A549 (cell line): ENCODE data around the gene CCND2. TPM values are rescaled to one million over a fixed set of nuclear protein-coding genes. Genes with fewer than 3 reads are reported as not detected.

Source experiments
- ATAC-seq, 2 experiments: fragments of 200-7000 bp in 1 of 2; fragments of >200 bp in 1 of 2; cut with Nextera tagmentation in 1 of 2; cut with Tn5 transposase in 1 of 2; 3 replicates each; pipeline versions ENCODE4 v1.8.0 to v1.9.1; 2018 to 2020; ENCODE audit warnings: mild to moderate bottlenecking in 1 of 2, moderate library complexity in 1 of 2
- CTCF ChIA-PET: fragments of 300-600 bp; sonication (Branson Sonifier 250); formaldehyde crosslinking; extraction: SDS; loops from one replicate; lab custom pipeline; 2021; ENCODE audit warnings: antibody characterized with exemption, inconsistent platforms; lab: Yijun Ruan, JAX
- POLR2A ChIA-PET: fragments of 350-600 bp; formaldehyde crosslinking; extraction: SDS; loops from one replicate; lab custom pipeline; 2021; ENCODE audit warnings: antibody characterized with exemption, inconsistent platforms; lab: Yijun Ruan, JAX
- DNase-seq, 2 experiments: peaks; one replicate each; pipeline versions ENCODE4 v3.0.0 to v3.0.0-alpha.2; 2011 to 2016; ENCODE audit warnings: low read depth in 1 of 2, low spot score in 1 of 2
- FAIRE-seq: peaks from 2 replicates; lab custom pipeline; 2011; peaks lifted over from hg19 to GRCh38; lab: Jason Lieb, UNC
- H3K27ac ChIP-seq, 2 experiments: fragments of >200 bp; sonication (Bioruptor Twin); formaldehyde crosslinking; 3 replicates each; pipeline ENCODE4 v1.5.1; 2016 to 2017
- H3K4me1 ChIP-seq: fragments of >200 bp; sonication (Bioruptor Twin); formaldehyde crosslinking; 3 replicates; pipeline ENCODE4 v1.6.1; 2016
- H3K4me2 ChIP-seq: fragments of >200 bp; sonication (Bioruptor Twin); formaldehyde crosslinking; 3 replicates; pipeline ENCODE4 v1.6.1; 2016
- H3K4me3 ChIP-seq: fragments of >200 bp; sonication (Bioruptor Twin); formaldehyde crosslinking; 3 replicates; pipeline ENCODE4 v1.5.1; 2016
- H3K9me3 ChIP-seq: fragments of >200 bp; sonication (Bioruptor Twin); formaldehyde crosslinking; 3 replicates; pipeline ENCODE4 v1.6.1; 2016
- BHLHE40 ChIP-seq: IDR thresholded peaks from 2 replicates; pipeline ENCODE4 v1.6.1; 2012; ENCODE audit warnings: low read depth, low read length, inconsistent platforms
- CBX2 ChIP-seq: fragments of 200-600 bp; sonication (generic); IDR thresholded peaks from 2 replicates; pipeline ENCODE4 v1.6.1; 2016; ENCODE audit warnings: low read depth, mild to moderate bottlenecking, borderline replicate concordance
- CBX8 ChIP-seq: fragments of 200-600 bp; sonication (generic); IDR thresholded peaks from 2 replicates; pipeline ENCODE4 v1.6.1; 2016
- CEBPB ChIP-seq, 2 experiments: fragments of >200 bp in 1 of 2; sonication (Bioruptor Twin) in 1 of 2; formaldehyde crosslinking in 1 of 2; IDR thresholded peaks; 2 replicates each; pipeline ENCODE4 v1.6.1; 2012 to 2016
- CHD4 ChIP-seq: fragments of 200-600 bp; sonication (generic); IDR thresholded peaks from 2 replicates; pipeline ENCODE4 v1.6.1; 2016; ENCODE audit warnings: antibody characterized with exemption, mild to moderate bottlenecking, borderline replicate concordance
- EHMT2 ChIP-seq: fragments of 200-600 bp; sonication (generic); IDR thresholded peaks from 2 replicates; pipeline ENCODE4 v1.6.1; 2016; ENCODE audit warnings: antibody characterized with exemption, low read depth, mild to moderate bottlenecking, moderate library complexity
- ESRRA ChIP-seq: fragments of 150-350 bp; IDR thresholded peaks from 2 replicates; pipeline ENCODE4 v1.6.1; 2014; ENCODE audit warnings: mild to moderate bottlenecking, low read length, borderline replicate concordance
- FOSB ChIP-seq: fragments of 250-450 bp; sonication (Bioruptor Pico); IDR thresholded peaks from 2 replicates; pipeline ENCODE4 v1.5.0; 2020; ENCODE audit warnings: mild to moderate bottlenecking, moderate library complexity
- FOSL2 ChIP-seq, 2 experiments: fragments of 450-650 bp in 1 of 2; fragments of >200 bp in 1 of 2; sonication (Bioruptor Twin) in 1 of 2; formaldehyde crosslinking; IDR thresholded peaks; 2 replicates each; pipeline versions ENCODE4 v1.5.0 to v1.6.1; 2016 to 2020; ENCODE audit warnings: mild to moderate bottlenecking in 1 of 2, moderate library complexity in 1 of 2
- GATA3 ChIP-seq: IDR thresholded peaks from 2 replicates; pipeline ENCODE4 v1.6.1; 2012; ENCODE audit warnings: borderline replicate concordance
- HEYL ChIP-seq: fragments of 250-450 bp; sonication (Bioruptor Pico); IDR thresholded peaks from 2 replicates; pipeline ENCODE4 v1.8.0; 2021; ENCODE audit warnings: mild to moderate bottlenecking, moderate library complexity
- HMGXB4 ChIP-seq: fragments of 250-450 bp; sonication (Bioruptor Pico); IDR thresholded peaks from 2 replicates; pipeline ENCODE4 v1.5.0; 2021; ENCODE audit warnings: mild to moderate bottlenecking, moderate library complexity, borderline replicate concordance
- HOXA7 ChIP-seq: fragments of 250-450 bp; sonication (Bioruptor Pico); IDR thresholded peaks from 2 replicates; pipeline ENCODE4 v1.5.0; 2020; ENCODE audit warnings: mild to moderate bottlenecking, moderate library complexity
- HOXB5 ChIP-seq: fragments of 250-450 bp; sonication (Bioruptor Pico); IDR thresholded peaks from 2 replicates; pipeline ENCODE4 v1.5.0; 2020; ENCODE audit warnings: mild to moderate bottlenecking, moderate library complexity
- KDM1A ChIP-seq: fragments of 200-600 bp; sonication (generic); IDR thresholded peaks from 2 replicates; pipeline ENCODE4 v1.6.1; 2016; ENCODE audit warnings: low read depth, mild to moderate bottlenecking
- MAX ChIP-seq: IDR thresholded peaks from 2 replicates; pipeline ENCODE4 v1.6.1; 2012
- MYC ChIP-seq: IDR thresholded peaks from 2 replicates; pipeline ENCODE4 v1.6.1; 2012; ENCODE audit warnings: mild to moderate bottlenecking, inconsistent platforms, low read length, improper control_type of control experiment, borderline replicate concordance
- NPAS2 ChIP-seq: fragments of 250-450 bp; sonication (Bioruptor Pico); IDR thresholded peaks from 2 replicates; pipeline ENCODE4 v1.8.0; 2022; ENCODE audit warnings: mild to moderate bottlenecking, moderate library complexity, borderline replicate concordance
- NR3C1 ChIP-seq: fragments of >200 bp; sonication (Bioruptor Twin); formaldehyde crosslinking; IDR thresholded peaks from 3 replicates; pipeline ENCODE4 v1.6.1; 2017
- PHF8 ChIP-seq: fragments of 200-600 bp; sonication (generic); IDR thresholded peaks from 2 replicates; pipeline ENCODE4 v1.6.1; 2016; ENCODE audit warnings: low read depth, mild to moderate bottlenecking, antibody characterized with exemption, moderate library complexity, borderline replicate concordance
- POLR2A ChIP-seq: IDR thresholded peaks from 2 replicates; pipeline ENCODE4 v1.6.1; 2012; ENCODE audit warnings: mild to moderate bottlenecking, low read length
- RFX5 ChIP-seq: fragments of 450-650 bp; IDR thresholded peaks from 2 replicates; pipeline ENCODE4 v1.7.1; 2014; ENCODE audit warnings: antibody characterized with exemption, mild to moderate bottlenecking, moderate library complexity
- RNF2 ChIP-seq: fragments of 200-600 bp; sonication (generic); IDR thresholded peaks from 2 replicates; pipeline ENCODE4 v1.6.1; 2016; ENCODE audit warnings: low read depth, mild to moderate bottlenecking, antibody characterized with exemption, moderate library complexity, borderline replicate concordance
- SMC3 ChIP-seq: fragments of >200 bp; sonication (Bioruptor Twin); formaldehyde crosslinking; IDR thresholded peaks from 3 replicates; pipeline ENCODE4 v1.6.1; 2018; ENCODE audit warnings: inconsistent platforms
- ZC3H11A ChIP-seq: fragments of 450-650 bp; IDR thresholded peaks from 2 replicates; pipeline ENCODE4 v1.6.1; 2014; ENCODE audit warnings: antibody characterized with exemption, mild to moderate bottlenecking
- ZNF302 ChIP-seq: fragments of 250-450 bp; sonication (Bioruptor Pico); IDR thresholded peaks from 2 replicates; pipeline ENCODE4 v1.9.0; 2021; ENCODE audit warnings: inconsistent platforms, mild to moderate bottlenecking, moderate library complexity
- ZSCAN20 ChIP-seq: fragments of 250-450 bp; sonication (Bioruptor Pico); IDR thresholded peaks from 2 replicates; pipeline ENCODE4 v1.8.0; 2022; ENCODE audit warnings: mild to moderate bottlenecking, moderate library complexity
- WGBS: methylation state at CpG from one replicate; pipeline ENCODE4 v1.1.6; 2017; ENCODE audit errors: missing lambda C conversion rate; 5-methylcytosine and 5-hydroxymethylcytosine counted together
- polyA plus RNA-seq, 4 experiments: library from polyadenylated mRNA; depleted of rRNA in 3 of 4; stranded (reverse); fragments of >200 nt; fragmentation: RNase III in 1 of 4; extraction: RNeasy Plus Mini Kit Qiagen cat#74134 plus additional on column Dnase treatment in 1 of 4; gene quantifications; 2 replicates in 3 of 4; 3 replicates in 1 of 4; pipeline ENCODE4 v1.2.3, GENCODE V29; 2011 to 2017
- TF ChIP-seq, protein P1 (sequence below): IDR thresholded peaks from 2 replicates; pipeline ENCODE4 v1.6.1; 2012
- TF ChIP-seq, protein P2 (sequence below): fragments of 200-600 bp; sonication (generic); IDR thresholded peaks from 2 replicates; pipeline ENCODE4 v1.6.1; 2016; ENCODE audit warnings: antibody characterized with exemption, mild to moderate bottlenecking, moderate library complexity

CCND2 gene
- polyA plus RNA-seq, 2 of the 4 experiments (the other 2 are of a cell fraction): 0.18 TPM; not detected in 1

DNA sequence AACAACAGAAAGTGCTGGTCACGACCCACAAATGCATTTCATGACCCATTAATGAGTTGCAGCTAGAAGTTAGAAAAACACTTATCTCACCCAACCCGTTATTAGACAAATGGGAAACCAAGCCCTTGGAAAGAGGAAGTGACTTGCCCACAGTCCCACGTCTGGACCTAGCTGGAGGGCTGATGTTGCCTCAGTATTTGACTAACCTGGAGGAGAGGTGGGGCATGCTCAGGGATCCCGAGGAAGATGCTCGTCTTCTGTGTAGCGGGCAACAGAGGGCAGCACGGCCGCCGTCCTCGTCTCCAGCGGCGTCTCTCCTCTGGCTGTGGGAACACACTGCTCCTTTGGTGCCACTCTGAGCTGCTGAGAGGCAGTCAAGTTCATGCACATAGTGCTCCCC is 12.7 kb downstream of the CCND2 start:
- ChIA-PET POLR2A (no interaction called here), CTCF (interaction anchor here (1.3 to 13.1 kb wide), 2 partner anchors 9 to 399 kb away, joined by 5 to 235 read pairs; no protein-coding TSS in a partner anchor)
- H3K27ac ChIP-seq: no peak overlapping the region
- H3K4me3 ChIP-seq: no peak overlapping the region
- ATAC-seq (peak in 1 of 2 experiments; percentile 32; a peak in 1 of 6 replicates), FAIRE-seq (no peak), DNase-seq (no peak)
- H3K9me3 ChIP-seq: no peaks in the 10 kb centered on the region
- 44% methylated on average over 12 of the region's 12 CpGs for WGBS
- H3K4me2 ChIP-seq: no peak overlapping the region
- no peaks in the 10 kb centered on the region for H3K4me1 ChIP-seq
- no peak for TF ChIP-seq SMC3
- no peak for TF ChIP-seq FOSL2 (IDR thresholded peaks at IDR 0.05)
- TF ChIP-seq FOSL2 (CRISPR knock-in tag; IDR thresholded peaks at IDR 0.05): no peak
- TF ChIP-seq ZNF302 (CRISPR knock-in tag): no peak
- TF ChIP-seq HOXA7 (CRISPR knock-in tag): no peak
- TF ChIP-seq CEBPB (IDR thresholded peaks at IDR 0.05): no peak
- no peak for TF ChIP-seq MAX
- no peak for TF ChIP-seq RFX5
- no peak for TF ChIP-seq CBX8
- no peak for TF ChIP-seq CBX2
- TF ChIP-seq BHLHE40: no peak
- TF ChIP-seq EHMT2: no peak
- TF ChIP-seq, protein P1, sequence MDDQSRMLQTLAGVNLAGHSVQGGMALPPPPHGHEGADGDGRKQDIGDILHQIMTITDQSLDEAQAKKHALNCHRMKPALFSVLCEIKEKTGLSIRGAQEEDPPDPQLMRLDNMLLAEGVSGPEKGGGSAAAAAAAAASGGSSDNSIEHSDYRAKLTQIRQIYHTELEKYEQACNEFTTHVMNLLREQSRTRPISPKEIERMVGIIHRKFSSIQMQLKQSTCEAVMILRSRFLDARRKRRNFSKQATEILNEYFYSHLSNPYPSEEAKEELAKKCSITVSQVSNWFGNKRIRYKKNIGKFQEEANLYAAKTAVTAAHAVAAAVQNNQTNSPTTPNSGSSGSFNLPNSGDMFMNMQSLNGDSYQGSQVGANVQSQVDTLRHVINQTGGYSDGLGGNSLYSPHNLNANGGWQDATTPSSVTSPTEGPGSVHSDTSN: no peak
- no peak for TF ChIP-seq MYC
- TF ChIP-seq HMGXB4 (CRISPR knock-in tag): no peak
- no peak for TF ChIP-seq KDM1A
- no peak for TF ChIP-seq HOXB5
- no peak for TF ChIP-seq NPAS2
- TF ChIP-seq, protein P2, sequence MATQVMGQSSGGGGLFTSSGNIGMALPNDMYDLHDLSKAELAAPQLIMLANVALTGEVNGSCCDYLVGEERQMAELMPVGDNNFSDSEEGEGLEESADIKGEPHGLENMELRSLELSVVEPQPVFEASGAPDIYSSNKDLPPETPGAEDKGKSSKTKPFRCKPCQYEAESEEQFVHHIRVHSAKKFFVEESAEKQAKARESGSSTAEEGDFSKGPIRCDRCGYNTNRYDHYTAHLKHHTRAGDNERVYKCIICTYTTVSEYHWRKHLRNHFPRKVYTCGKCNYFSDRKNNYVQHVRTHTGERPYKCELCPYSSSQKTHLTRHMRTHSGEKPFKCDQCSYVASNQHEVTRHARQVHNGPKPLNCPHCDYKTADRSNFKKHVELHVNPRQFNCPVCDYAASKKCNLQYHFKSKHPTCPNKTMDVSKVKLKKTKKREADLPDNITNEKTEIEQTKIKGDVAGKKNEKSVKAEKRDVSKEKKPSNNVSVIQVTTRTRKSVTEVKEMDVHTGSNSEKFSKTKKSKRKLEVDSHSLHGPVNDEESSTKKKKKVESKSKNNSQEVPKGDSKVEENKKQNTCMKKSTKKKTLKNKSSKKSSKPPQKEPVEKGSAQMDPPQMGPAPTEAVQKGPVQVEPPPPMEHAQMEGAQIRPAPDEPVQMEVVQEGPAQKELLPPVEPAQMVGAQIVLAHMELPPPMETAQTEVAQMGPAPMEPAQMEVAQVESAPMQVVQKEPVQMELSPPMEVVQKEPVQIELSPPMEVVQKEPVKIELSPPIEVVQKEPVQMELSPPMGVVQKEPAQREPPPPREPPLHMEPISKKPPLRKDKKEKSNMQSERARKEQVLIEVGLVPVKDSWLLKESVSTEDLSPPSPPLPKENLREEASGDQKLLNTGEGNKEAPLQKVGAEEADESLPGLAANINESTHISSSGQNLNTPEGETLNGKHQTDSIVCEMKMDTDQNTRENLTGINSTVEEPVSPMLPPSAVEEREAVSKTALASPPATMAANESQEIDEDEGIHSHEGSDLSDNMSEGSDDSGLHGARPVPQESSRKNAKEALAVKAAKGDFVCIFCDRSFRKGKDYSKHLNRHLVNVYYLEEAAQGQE: no peak
- no peak for TF ChIP-seq PHF8
- TF ChIP-seq FOSB (CRISPR knock-in tag): no peak

GRCh38 chr12:4286771-4287317 is 13.3 kb downstream of the CCND2 start:
- Histone ChIP-seq H3K4me2 (no peak overlapping the region), H3K9me3 (no peaks in the 10 kb centered on the region), H3K4me3 (no peak overlapping the region), H3K27ac (no peak overlapping the region), H3K4me1 (no peaks in the 10 kb centered on the region)
- no peak for FAIRE-seq
- DNase-seq: no peak
- ChIA-PET POLR2A (no interaction called here), CTCF (interaction anchor here (1.1 to 13.1 kb wide), 3 partner anchors 10 to 400 kb away, joined by 3 to 235 read pairs (median 5); no protein-coding TSS in a partner anchor)
- WGBS: 41% methylated on average over 14 of the region's 14 CpGs
- TF ChIP-seq ZSCAN20 (CRISPR knock-in tag) (no peak), MAX (no peak), HEYL (CRISPR knock-in tag) (no peak), RNF2 (no peak), HOXB5 (no peak), ESRRA (no peak), GATA3 (no peak), CBX8 (no peak), RFX5 (no peak), POLR2A (no peak), ZC3H11A (no peak), NR3C1 (no peak), CHD4 (no peak), FOSL2 (IDR thresholded peaks at IDR 0.05) (no peak), FOSL2 (CRISPR knock-in tag; IDR thresholded peaks at IDR 0.05) (no peak)
- no peak for ATAC-seq
